Caco-2 (cell line): ENCODE data around the gene NIP7. TPM values are rescaled to one million over a fixed set of nuclear protein-coding genes. Genes with fewer than 3 reads are reported as not detected.

ENCODE experiments used
- BruUV-seq: library from RNA; stranded (reverse); fragments of 400-500 nt; replicated peaks from 2 replicates; lab custom pipeline; 2021; lab: Mats Ljungman, UMichigan
- CTCF ChIA-PET: fragments of 300-600 bp; sonication (Branson Sonifier 250); formaldehyde crosslinking; loops from one replicate; lab custom pipeline; 2022; ENCODE audit warnings: antibody characterized with exemption; lab: Charles Lee
- POLR2A ChIA-PET: fragments of 300-600 bp; sonication (Branson Sonifier 250); formaldehyde crosslinking; loops from one replicate; lab custom pipeline; 2022; ENCODE audit warnings: antibody characterized with exemption; lab: Charles Lee
- DNase-seq, 2 experiments: peaks; one replicate each; pipeline versions ENCODE4 v3.0.0 to v3.0.0-alpha.2; 2020 to 2022
- H3K27me3 ChIP-seq: replicated peaks from 2 replicates; pipeline ENCODE4 v1.6.0; 2011; ENCODE audit warnings: low read length; ENCODE audit not compliant: control insufficient read depth, insufficient read depth
- H3K36me3 ChIP-seq: 2 replicates; pipeline ENCODE4 v1.5.1; 2011; ENCODE audit warnings: low read length; ENCODE audit not compliant: control insufficient read depth, insufficient read depth
- H3K4me1 ChIP-seq: fragments of 250-450 bp; sonication (Bioruptor Pico); 2 replicates; pipeline ENCODE4 v1.5.1; 2020; ENCODE audit warnings: mild to moderate bottlenecking
- H3K4me3 ChIP-seq: 2 replicates; pipeline ENCODE4 v1.5.1; 2011; ENCODE audit warnings: low read depth, mild to moderate bottlenecking, control low read depth, low read length
- H3K9me3 ChIP-seq: fragments of 250-450 bp; sonication (Bioruptor Pico); 2 replicates; pipeline ENCODE4 v1.5.1; 2020; ENCODE audit warnings: mild to moderate bottlenecking, moderate library complexity
- H3K27ac Mint-ChIP-seq: one replicate; pipeline ENCODE4 v1.8.0; 2022; ENCODE audit warnings: mixed read lengths; ENCODE audit not compliant: unreplicated experiment
- H3K27me3 Mint-ChIP-seq: one replicate; pipeline ENCODE4 v1.8.0; 2022; ENCODE audit warnings: mixed read lengths; ENCODE audit not compliant: insufficient read depth, unreplicated experiment
- H3K36me3 Mint-ChIP-seq: one replicate; pipeline ENCODE4 v1.8.0; 2022; ENCODE audit warnings: mild to moderate bottlenecking, mixed read lengths; ENCODE audit not compliant: insufficient read depth, unreplicated experiment
- H3K4me1 Mint-ChIP-seq: one replicate; pipeline ENCODE4 v1.8.0; 2022; ENCODE audit warnings: low read depth, mixed read lengths; ENCODE audit not compliant: unreplicated experiment
- H3K4me3 Mint-ChIP-seq: one replicate; pipeline ENCODE4 v1.8.0; 2022; ENCODE audit warnings: mild to moderate bottlenecking, moderate library complexity, mixed read lengths; ENCODE audit not compliant: unreplicated experiment
- H3K9me3 Mint-ChIP-seq: one replicate; pipeline ENCODE4 v1.8.0; 2022; ENCODE audit warnings: mixed read lengths; ENCODE audit not compliant: unreplicated experiment
- CTCF ChIP-seq, 2 experiments: fragments of 200-600 bp in 1 of 2; IDR thresholded peaks; 1 replicate in 1 of 2; 2 replicates in 1 of 2; pipeline versions ENCODE4 v1.5.1 to v1.8.0; 2011 to 2022; ENCODE audit warnings: antibody characterized with exemption in 1 of 2, control low read depth in 1 of 2, inconsistent platforms in 1 of 2, low read depth in 1 of 2, low read length in 1 of 2, mild to moderate bottlenecking in 1 of 2, moderate library complexity in 1 of 2; ENCODE audit not compliant: insufficient read depth in 1 of 2, severe bottlenecking in 1 of 2, unreplicated experiment in 1 of 2
- intact Hi-C: fragments of 100-400 bp; cut with micrococcal nuclease; formaldehyde crosslinking; loops from one replicate; pipeline ENCODE4 v1.10.0; 2022; ENCODE audit not compliant: unreplicated experiment
- total RNA-seq: library from RNA; stranded (reverse); gene quantifications from 2 replicates; pipeline ENCODE4 v1.2.3, GENCODE V29; 2022

Gene NIP7
- total RNA-seq, 1 experiment from 2014 or later = 65.6 TPM

GRCh38 chr16:69316595-69317034 lies 23.0 kb upstream of the NIP7 start:
- peaks cover 5% of the 10 kb centered on the region for H3K4me1 Mint-ChIP-seq
- H3K4me3 Mint-ChIP-seq = no peak overlapping the region
- no peak overlapping the region for H3K4me3 ChIP-seq
- H3K27me3 Mint-ChIP-seq = no peaks in the 10 kb centered on the region
- H3K36me3 ChIP-seq = peaks cover 8% of the 10 kb centered on the region
- POLR2A ChIA-PET = interaction anchor here (0.5 kb wide), 1 partner anchor 367 kb away, joined by 4 read pairs; no protein-coding TSS in a partner anchor
- BruUV-seq = no TSS peak
- TF ChIP-seq CTCF (IDR thresholded peaks at IDR 0.05; ENCODE audit: insufficient read depth in 1 of 2, low read depth in 1 of 2, low read length in 1 of 2, severe bottlenecking in 1 of 2, unreplicated experiment in 1 of 2) = no peak
- CTCF ChIA-PET = no interaction called here
- H3K36me3 Mint-ChIP-seq = peaks cover 88% of the 10 kb centered on the region
- DNase-seq = no peak
- no peaks in the 10 kb centered on the region for H3K27me3 ChIP-seq
- H3K9me3 Mint-ChIP-seq = no peaks in the 10 kb centered on the region
- intact Hi-C loops = no loop called here
- no peak overlapping the region for H3K27ac Mint-ChIP-seq
- H3K9me3 ChIP-seq = no peaks in the 10 kb centered on the region
- H3K4me1 ChIP-seq = 0 out of 2 replicates have a peak, but pooled peaks cover 5% of the 10 kb centered on the region

- no peak overlapping the region for H3K27ac Mint-ChIP-seq
- H3K9me3 Mint-ChIP-seq = no peaks in the 10 kb centered on the region
- H3K9me3 ChIP-seq = no peaks in the 10 kb centered on the region
- H3K27me3 ChIP-seq = no peaks in the 10 kb centered on the region
- no peak overlapping the region for H3K4me3 ChIP-seq
- intact Hi-C loops = no loop called here
- H3K27me3 Mint-ChIP-seq = no peaks in the 10 kb centered on the region
- H3K36me3 Mint-ChIP-seq = peaks cover 93% of the 10 kb centered on the region
- peaks cover 13% of the 10 kb centered on the region for H3K36me3 ChIP-seq
- DNase-seq = peak in 1 of 2 experiments; percentile 33
- no peak for TF ChIP-seq CTCF (IDR thresholded peaks at IDR 0.05; ENCODE audit: insufficient read depth in 1 of 2, low read depth in 1 of 2, low read length in 1 of 2, severe bottlenecking in 1 of 2, unreplicated experiment in 1 of 2)
- no TSS peak for BruUV-seq
- no peaks in the 10 kb centered on the region for H3K4me1 ChIP-seq
- no peaks in the 10 kb centered on the region for H3K4me1 Mint-ChIP-seq
- ChIA-PET CTCF (interaction anchor here (0.6 kb wide), 2 partner anchors 91 to 1453 kb away, joined by 4 read pairs; no protein-coding TSS in a partner anchor), POLR2A (interaction anchor here (1.1 kb wide), 1 partner anchor 8 kb away, joined by 7 read pairs; no protein-coding TSS in a partner anchor)
- no peak overlapping the region for H3K4me3 Mint-ChIP-seq
Observed at GRCh38 chr16:69318177-69318910, 21.2 kb upstream of the NIP7 start.

- intact Hi-C loops = no loop called here
- H3K27ac Mint-ChIP-seq = no peak overlapping the region
Observed at GRCh38 chr16:69318911-69319289, 20.7 kb upstream of the NIP7 start.

More at GRCh38 chr16:69318911-69319289, 20.7 kb upstream of the NIP7 start:
- no peak for TF ChIP-seq CTCF (IDR thresholded peaks at IDR 0.05; ENCODE audit: insufficient read depth in 1 of 2, low read depth in 1 of 2, low read length in 1 of 2, severe bottlenecking in 1 of 2, unreplicated experiment in 1 of 2)
- no TSS peak for BruUV-seq
- H3K4me1 ChIP-seq = no peaks in the 10 kb centered on the region
- peaks cover 15% of the 10 kb centered on the region for H3K36me3 ChIP-seq
- H3K4me3 ChIP-seq = no peak overlapping the region
- no peaks in the 10 kb centered on the region for H3K4me1 Mint-ChIP-seq
- no peak overlapping the region for H3K4me3 Mint-ChIP-seq
- no peaks in the 10 kb centered on the region for H3K9me3 ChIP-seq
- DNase-seq = peak in 1 of 2 experiments; percentile 32
- H3K27me3 Mint-ChIP-seq = no peaks in the 10 kb centered on the region
- no peaks in the 10 kb centered on the region for H3K27me3 ChIP-seq
- POLR2A ChIA-PET = no interaction called here
- no peaks in the 10 kb centered on the region for H3K9me3 Mint-ChIP-seq
- peaks cover 93% of the 10 kb centered on the region for H3K36me3 Mint-ChIP-seq
- CTCF ChIA-PET = interaction anchor here (0.6 kb wide), 1 partner anchor 91 kb away, joined by 4 read pairs; no protein-coding TSS in a partner anchor
